ENCODE data around the gene TUBG1. TPM values are rescaled to one million over a fixed set of nuclear protein-coding genes. Genes with fewer than 3 reads are reported as not detected.

The TUBG1 gene
- total and polyA plus RNA-seq, 4 donors = 12.5 to 51.1 (median 27.1) TPM

- no peak overlapping the region for H3K9ac ChIP-seq (ENCODE audit: low read depth in 1 of 2, low read length in 2 of 2)
- H3K27ac ChIP-seq (ENCODE audit: low read depth in 1 of 2, low read length in 2 of 2) = no peak overlapping the region
- H3K9me3 ChIP-seq (ENCODE audit: control insufficient read depth in 4 of 4, low read length in 3 of 4) = no peaks in the 10 kb centered on the region
- no peak overlapping the region for H3K4me3 ChIP-seq (ENCODE audit: low read depth in 1 of 3, low read length in 3 of 3)
- 92% methylated on average over 3 of the region's 3 CpGs for WGBS
- no peaks in the 10 kb centered on the region for H3K27me3 ChIP-seq (ENCODE audit: control insufficient read depth in 4 of 4, insufficient read depth in 4 of 4, low read length in 3 of 4)
- no peak for DNase-seq (ENCODE audit: low spot score)
- TF ChIP-seq HNF4A (conservative IDR thresholded peaks at IDR 0.05) = no peak
- no peak for TF ChIP-seq FOXA1 (IDR thresholded peaks at IDR 0.05)
- no peak for TF ChIP-seq HNF4G (IDR thresholded peaks at IDR 0.05)
- no peak for TF ChIP-seq JUND (IDR thresholded peaks at IDR 0.05)
- TF ChIP-seq RXRA (IDR thresholded peaks at IDR 0.05) = no peak
- no peak for TF ChIP-seq REST (IDR thresholded peaks at IDR 0.05)
- TF ChIP-seq FOXA2 (IDR thresholded peaks at IDR 0.05) = no peak
- no peak for TF ChIP-seq NR2F2 (IDR thresholded peaks at IDR 0.05)
- TF ChIP-seq, protein P1, sequence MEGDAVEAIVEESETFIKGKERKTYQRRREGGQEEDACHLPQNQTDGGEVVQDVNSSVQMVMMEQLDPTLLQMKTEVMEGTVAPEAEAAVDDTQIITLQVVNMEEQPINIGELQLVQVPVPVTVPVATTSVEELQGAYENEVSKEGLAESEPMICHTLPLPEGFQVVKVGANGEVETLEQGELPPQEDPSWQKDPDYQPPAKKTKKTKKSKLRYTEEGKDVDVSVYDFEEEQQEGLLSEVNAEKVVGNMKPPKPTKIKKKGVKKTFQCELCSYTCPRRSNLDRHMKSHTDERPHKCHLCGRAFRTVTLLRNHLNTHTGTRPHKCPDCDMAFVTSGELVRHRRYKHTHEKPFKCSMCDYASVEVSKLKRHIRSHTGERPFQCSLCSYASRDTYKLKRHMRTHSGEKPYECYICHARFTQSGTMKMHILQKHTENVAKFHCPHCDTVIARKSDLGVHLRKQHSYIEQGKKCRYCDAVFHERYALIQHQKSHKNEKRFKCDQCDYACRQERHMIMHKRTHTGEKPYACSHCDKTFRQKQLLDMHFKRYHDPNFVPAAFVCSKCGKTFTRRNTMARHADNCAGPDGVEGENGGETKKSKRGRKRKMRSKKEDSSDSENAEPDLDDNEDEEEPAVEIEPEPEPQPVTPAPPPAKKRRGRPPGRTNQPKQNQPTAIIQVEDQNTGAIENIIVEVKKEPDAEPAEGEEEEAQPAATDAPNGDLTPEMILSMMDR (IDR thresholded peaks at IDR 0.05; ENCODE audit: low read depth, low read length, missing input control) = no peak
- TF ChIP-seq ATF3 (IDR thresholded peaks at IDR 0.05) = no peak
- TF ChIP-seq SP1 (IDR thresholded peaks at IDR 0.05) = no peak
- no peak for TF ChIP-seq TAF1 (conservative IDR thresholded peaks at IDR 0.05)
- TF ChIP-seq MAX (IDR thresholded peaks at IDR 0.05) = no peak
- no peak for TF ChIP-seq RAD21 (IDR thresholded peaks at IDR 0.05)
- no peak for TF ChIP-seq GABPA (IDR thresholded peaks at IDR 0.05 in 1 of 2, conservative IDR thresholded peaks at IDR 0.05 in 1 of 2)
- TF ChIP-seq EGR1 (IDR thresholded peaks at IDR 0.05; ENCODE audit: low read depth in 2 of 2) = no peak
- TF ChIP-seq ZBTB33 (IDR thresholded peaks at IDR 0.05) = no peak
- peaks cover 0 to 3% (median 0%) of the 10 kb centered on the region in 4 donors for H3K36me3 ChIP-seq (ENCODE audit: control insufficient read depth in 4 of 4, insufficient read depth in 3 of 4, low read depth in 1 of 4, low read length in 3 of 4)
- peaks cover 10 to 41% (median 34%) of the 10 kb centered on the region in 4 donors for H3K4me1 ChIP-seq (ENCODE audit: control insufficient read depth in 4 of 4, insufficient read depth in 4 of 4, low read length in 3 of 4)
Observed at GRCh38 chr17:42560246-42560645, 49.2 kb upstream of the TUBG1 start.

Measured in liver (tissue), 9 donors.